Neural cell (in vitro differentiated cells): ENCODE results near the gene LSAMP. TPM values are rescaled to one million over a fixed set of nuclear protein-coding genes. Genes with fewer than 3 reads are reported as not detected.

Source experiments
- H2AFZ ChIP-seq: fragments of 200-600, 300-800 bp; sonication (generic), shearing (Covaris generic); 2 replicates; pipeline ENCODE4 v1.6.0; 2014; ENCODE audit warnings: low read depth, mild to moderate bottlenecking, antibody characterized with exemption, low read length, moderate library complexity
- H3F3A ChIP-seq: fragments of 200-600 bp; shearing (Covaris generic); 2 replicates; pipeline ENCODE4 v1.6.1; 2016; ENCODE audit warnings: mild to moderate bottlenecking, moderate library complexity, mixed read lengths, antibody characterized with exemption, low read length; ENCODE audit not compliant: insufficient read depth, poor library complexity, severe bottlenecking
- H3K27ac ChIP-seq: fragments of 200-600, 300-800 bp; sonication (generic), shearing (Covaris generic); 2 replicates; pipeline ENCODE4 v1.5.1; 2014; ENCODE audit warnings: mild to moderate bottlenecking, low read length, moderate library complexity
- H3K27me3 ChIP-seq: fragments of 300-800, 200-600 bp; sonication (generic), shearing (Covaris generic); 2 replicates; pipeline ENCODE4 v1.6.0; 2014; ENCODE audit warnings: mild to moderate bottlenecking, low read depth, low read length, moderate library complexity; ENCODE audit not compliant: insufficient read depth
- H3K36me3 ChIP-seq: fragments of 300-800, 200-600 bp; sonication (generic), shearing (Covaris generic); 2 replicates; pipeline ENCODE4 v1.5.1; 2014; ENCODE audit warnings: mild to moderate bottlenecking, antibody characterized with exemption, low read length, moderate library complexity; ENCODE audit not compliant: insufficient read depth
- H3K4me2 ChIP-seq: fragments of 300-800, 200-600 bp; sonication (generic), shearing (Covaris generic); 2 replicates; pipeline ENCODE4 v1.6.0; 2014; ENCODE audit warnings: mild to moderate bottlenecking, low read length
- H3K4me3 ChIP-seq: fragments of 300-800, 200-600 bp; sonication (generic), shearing (Covaris generic); 2 replicates; pipeline ENCODE4 v1.5.1; 2014; ENCODE audit warnings: mild to moderate bottlenecking, low read length, moderate library complexity
- H3K79me2 ChIP-seq: fragments of 200-600 bp; shearing (Covaris generic); replicated peaks from 2 replicates; pipeline ENCODE4 v1.6.0; 2014; ENCODE audit warnings: mild to moderate bottlenecking, low read length, moderate library complexity; ENCODE audit not compliant: insufficient read depth
- H3K9ac ChIP-seq: fragments of 300-800, 200-600 bp; sonication (generic), shearing (Covaris generic); 2 replicates; pipeline ENCODE4 v1.6.1; 2016; ENCODE audit warnings: mild to moderate bottlenecking, low read length, mixed read lengths
- H3K9me2 ChIP-seq: fragments of 200-600 bp; shearing (Covaris generic); 2 replicates; pipeline ENCODE4 v1.6.1; 2016; ENCODE audit warnings: mild to moderate bottlenecking, low read length, mixed read lengths; ENCODE audit not compliant: insufficient read depth
- H3K9me3 ChIP-seq: fragments of 200-600, 300-800 bp; sonication (generic), shearing (Covaris generic); 2 replicates; pipeline ENCODE4 v1.6.1; 2016; ENCODE audit warnings: mild to moderate bottlenecking, mixed run types, low read length, moderate library complexity, mixed read lengths
- H4K20me1 ChIP-seq: fragments of 200-600 bp; shearing (Covaris generic); 2 replicates; pipeline ENCODE4 v1.6.1; 2016; ENCODE audit warnings: mild to moderate bottlenecking, mixed run types; ENCODE audit not compliant: insufficient read depth
- EP300 ChIP-seq: fragments of 450-650 bp; conservative IDR thresholded peaks from 2 replicates; pipeline ENCODE4 v1.6.1; 2014; ENCODE audit warnings: antibody characterized with exemption, mild to moderate bottlenecking, moderate library complexity; ENCODE audit not compliant: poor library complexity, severe bottlenecking
- EZH2 ChIP-seq: fragments of 200-600, 300-800 bp; shearing (Covaris generic), sonication (generic); IDR thresholded peaks from 2 replicates; pipeline ENCODE4 v1.6.1; 2014; ENCODE audit warnings: antibody characterized with exemption, low read length, borderline replicate concordance, mild to moderate bottlenecking; ENCODE audit not compliant: insufficient read depth, poor library complexity, severe bottlenecking
- MXI1 ChIP-seq: fragments of 450-650 bp; conservative IDR thresholded peaks from 2 replicates; pipeline ENCODE4 v1.6.1; 2014; ENCODE audit warnings: antibody characterized with exemption, mild to moderate bottlenecking; ENCODE audit not compliant: poor library complexity, severe bottlenecking
- POLR2AphosphoS5 ChIP-seq: IDR thresholded peaks from 2 replicates; pipeline ENCODE4 v1.6.1; 2012
- RAD21 ChIP-seq: fragments of 450-650 bp; conservative IDR thresholded peaks from 2 replicates; pipeline ENCODE4 v1.6.1; 2014; ENCODE audit warnings: antibody characterized with exemption, mild to moderate bottlenecking, moderate library complexity
- SMC3 ChIP-seq: fragments of 450-650 bp; conservative IDR thresholded peaks from 2 replicates; pipeline ENCODE4 v1.6.1; 2014; ENCODE audit warnings: antibody characterized with exemption, mild to moderate bottlenecking, moderate library complexity; ENCODE audit not compliant: poor library complexity
- TAF1 ChIP-seq: IDR thresholded peaks from 2 replicates; pipeline ENCODE4 v1.6.1; 2012; ENCODE audit warnings: low read depth
- polyA plus RNA-seq: library from polyadenylated mRNA; depleted of rRNA; stranded (reverse); fragments of >200 nt; gene quantifications from 2 replicates; pipeline ENCODE4 v1.2.3, GENCODE V29; 2014
- TF ChIP-seq, protein P1 (sequence below): fragments of 450-650 bp; IDR thresholded peaks from 2 replicates; pipeline ENCODE4 v1.5.1; 2014; ENCODE audit warnings: antibody characterized with exemption, mild to moderate bottlenecking, moderate library complexity; ENCODE audit not compliant: poor library complexity, severe bottlenecking
- TF ChIP-seq, protein P2 (sequence below): IDR thresholded peaks from 2 replicates; pipeline ENCODE4 v1.6.1; 2012; ENCODE audit warnings: borderline replicate concordance

The LSAMP gene
- polyA plus RNA-seq, 1 donor from 2014 or later, result 93.6 TPM

DNA sequence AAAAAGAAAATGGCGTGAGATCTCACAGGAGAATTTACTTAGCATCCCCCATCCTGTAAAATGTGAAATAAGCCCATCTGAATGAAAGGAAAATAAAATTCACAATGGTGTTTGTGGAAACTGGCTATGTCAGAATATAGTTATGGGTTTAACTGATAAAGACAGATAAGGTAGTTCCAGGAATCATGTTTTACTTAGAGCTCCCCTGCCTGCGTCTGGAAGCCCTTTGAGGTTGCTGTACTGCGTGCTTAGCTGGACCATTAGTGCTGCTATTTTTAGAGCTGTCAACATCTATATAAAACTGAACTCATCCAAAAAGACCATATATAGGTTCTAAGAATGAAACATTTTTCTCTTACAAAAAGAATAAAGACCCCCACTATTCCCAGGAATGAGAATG is 130.8 kb downstream of the LSAMP start:
- Histone ChIP-seq H3K4me3 (peak overlapping the region; percentile 45), H3K36me3 (no peaks in the 10 kb centered on the region), H3K4me2 (peak overlapping the region; percentile 15), H3K9ac (peak overlapping the region; percentile 14), H2AFZ (no peak overlapping the region), H3K9me2 (no peaks in the 10 kb centered on the region), H4K20me1 (no peaks in the 10 kb centered on the region), H3K79me2 (no peaks in the 10 kb centered on the region), H3K27ac (peak overlapping the region; percentile 63), H3F3A (no peaks in the 10 kb centered on the region), H3K27me3 (no peaks in the 10 kb centered on the region), H3K9me3 (no peaks in the 10 kb centered on the region)
- TF ChIP-seq EZH2 (no peak), POLR2AphosphoS5 (peak; percentile 70), RAD21 (no peak), SMC3 (no peak), MXI1 (no peak), TAF1 (no peak), EP300 (peak; percentile 46)
- TF ChIP-seq, protein P1, sequence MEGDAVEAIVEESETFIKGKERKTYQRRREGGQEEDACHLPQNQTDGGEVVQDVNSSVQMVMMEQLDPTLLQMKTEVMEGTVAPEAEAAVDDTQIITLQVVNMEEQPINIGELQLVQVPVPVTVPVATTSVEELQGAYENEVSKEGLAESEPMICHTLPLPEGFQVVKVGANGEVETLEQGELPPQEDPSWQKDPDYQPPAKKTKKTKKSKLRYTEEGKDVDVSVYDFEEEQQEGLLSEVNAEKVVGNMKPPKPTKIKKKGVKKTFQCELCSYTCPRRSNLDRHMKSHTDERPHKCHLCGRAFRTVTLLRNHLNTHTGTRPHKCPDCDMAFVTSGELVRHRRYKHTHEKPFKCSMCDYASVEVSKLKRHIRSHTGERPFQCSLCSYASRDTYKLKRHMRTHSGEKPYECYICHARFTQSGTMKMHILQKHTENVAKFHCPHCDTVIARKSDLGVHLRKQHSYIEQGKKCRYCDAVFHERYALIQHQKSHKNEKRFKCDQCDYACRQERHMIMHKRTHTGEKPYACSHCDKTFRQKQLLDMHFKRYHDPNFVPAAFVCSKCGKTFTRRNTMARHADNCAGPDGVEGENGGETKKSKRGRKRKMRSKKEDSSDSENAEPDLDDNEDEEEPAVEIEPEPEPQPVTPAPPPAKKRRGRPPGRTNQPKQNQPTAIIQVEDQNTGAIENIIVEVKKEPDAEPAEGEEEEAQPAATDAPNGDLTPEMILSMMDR, result no peak
- TF ChIP-seq, protein P2, sequence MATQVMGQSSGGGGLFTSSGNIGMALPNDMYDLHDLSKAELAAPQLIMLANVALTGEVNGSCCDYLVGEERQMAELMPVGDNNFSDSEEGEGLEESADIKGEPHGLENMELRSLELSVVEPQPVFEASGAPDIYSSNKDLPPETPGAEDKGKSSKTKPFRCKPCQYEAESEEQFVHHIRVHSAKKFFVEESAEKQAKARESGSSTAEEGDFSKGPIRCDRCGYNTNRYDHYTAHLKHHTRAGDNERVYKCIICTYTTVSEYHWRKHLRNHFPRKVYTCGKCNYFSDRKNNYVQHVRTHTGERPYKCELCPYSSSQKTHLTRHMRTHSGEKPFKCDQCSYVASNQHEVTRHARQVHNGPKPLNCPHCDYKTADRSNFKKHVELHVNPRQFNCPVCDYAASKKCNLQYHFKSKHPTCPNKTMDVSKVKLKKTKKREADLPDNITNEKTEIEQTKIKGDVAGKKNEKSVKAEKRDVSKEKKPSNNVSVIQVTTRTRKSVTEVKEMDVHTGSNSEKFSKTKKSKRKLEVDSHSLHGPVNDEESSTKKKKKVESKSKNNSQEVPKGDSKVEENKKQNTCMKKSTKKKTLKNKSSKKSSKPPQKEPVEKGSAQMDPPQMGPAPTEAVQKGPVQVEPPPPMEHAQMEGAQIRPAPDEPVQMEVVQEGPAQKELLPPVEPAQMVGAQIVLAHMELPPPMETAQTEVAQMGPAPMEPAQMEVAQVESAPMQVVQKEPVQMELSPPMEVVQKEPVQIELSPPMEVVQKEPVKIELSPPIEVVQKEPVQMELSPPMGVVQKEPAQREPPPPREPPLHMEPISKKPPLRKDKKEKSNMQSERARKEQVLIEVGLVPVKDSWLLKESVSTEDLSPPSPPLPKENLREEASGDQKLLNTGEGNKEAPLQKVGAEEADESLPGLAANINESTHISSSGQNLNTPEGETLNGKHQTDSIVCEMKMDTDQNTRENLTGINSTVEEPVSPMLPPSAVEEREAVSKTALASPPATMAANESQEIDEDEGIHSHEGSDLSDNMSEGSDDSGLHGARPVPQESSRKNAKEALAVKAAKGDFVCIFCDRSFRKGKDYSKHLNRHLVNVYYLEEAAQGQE, result peak; percentile 46

DNA sequence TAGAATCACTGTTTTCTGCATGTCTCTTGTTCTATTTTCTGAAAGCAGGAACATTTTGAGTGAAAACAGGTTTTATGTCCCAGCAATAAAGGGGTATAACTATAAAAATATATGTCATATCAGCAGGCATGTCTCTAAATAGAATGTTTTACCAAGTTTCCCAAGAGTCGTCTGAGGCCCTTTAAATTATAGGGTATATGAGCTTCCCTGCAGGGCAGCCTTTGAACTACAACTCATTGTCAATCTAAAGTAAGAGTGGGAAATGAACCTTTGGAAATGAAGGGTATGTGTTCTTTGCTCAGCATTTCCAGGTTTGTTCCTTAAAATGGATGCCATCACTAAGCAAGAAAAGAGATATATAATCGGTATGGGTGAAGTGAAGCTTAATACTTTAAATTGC is 138.6 kb downstream of the LSAMP start:
- TF ChIP-seq RAD21 (no peak), SMC3 (no peak), MXI1 (no peak), TAF1 (no peak), POLR2AphosphoS5 (peak; percentile 55), EZH2 (no peak), EP300 (no peak)
- TF ChIP-seq, protein P1, result peak; percentile 30
- TF ChIP-seq, protein P2, result no peak
- Histone ChIP-seq H3K9me3 (no peaks in the 10 kb centered on the region), H3K9me2 (no peaks in the 10 kb centered on the region), H3K4me2 (no peak overlapping the region), H3K4me3 (no peak overlapping the region), H3K36me3 (no peaks in the 10 kb centered on the region), H3K9ac (no peak overlapping the region), H3F3A (peaks cover 3% of the 10 kb centered on the region), H2AFZ (no peak overlapping the region), H3K79me2 (no peaks in the 10 kb centered on the region), H4K20me1 (no peaks in the 10 kb centered on the region), H3K27ac (no peak overlapping the region), H3K27me3 (no peaks in the 10 kb centered on the region)
